Muscle layer of colon (tissue), 2 donors: ENCODE data around the gene TEDDM1.
A peak's percentile ranks its signal among the peaks of the same experiment; 100 is the strongest.

Experiments
- H3K27ac ChIP-seq: one replicate; pipeline ENCODE4 v1.7.0; 2013; ENCODE audit warnings: low read depth, mild to moderate bottlenecking, low read length, moderate library complexity
- H3K27me3 ChIP-seq, 2 donors: one replicate each; pipeline ENCODE4 v1.7.0; 2013; ENCODE audit warnings: low read length in 2 of 2, mild to moderate bottlenecking in 2 of 2; ENCODE audit not compliant: insufficient read depth in 2 of 2, control insufficient read depth in 1 of 2
- H3K36me3 ChIP-seq: one replicate; pipeline ENCODE4 v1.7.0; 2013; ENCODE audit warnings: mild to moderate bottlenecking, low read length; ENCODE audit not compliant: insufficient read depth
- H3K4me1 ChIP-seq: one replicate; pipeline ENCODE4 v1.7.0; 2013; ENCODE audit warnings: mild to moderate bottlenecking, low read length; ENCODE audit not compliant: insufficient read depth
- H3K4me3 ChIP-seq, 2 donors: one replicate each; pipeline ENCODE4 v1.7.0; 2013; ENCODE audit warnings: low read length in 2 of 2, low read depth in 1 of 2, mild to moderate bottlenecking in 1 of 2, moderate library complexity in 1 of 2
- H3K9ac ChIP-seq: one replicate; pipeline ENCODE4 v1.7.0; 2013; ENCODE audit warnings: low read length
- H3K9me3 ChIP-seq: one replicate; pipeline ENCODE4 v1.7.0; 2013; ENCODE audit warnings: mild to moderate bottlenecking, low read length
- donor health status: abdominal sarcoma.
- donor health status: Adenocarcinoma of cecum.

TEDDM1 gene

DNA sequence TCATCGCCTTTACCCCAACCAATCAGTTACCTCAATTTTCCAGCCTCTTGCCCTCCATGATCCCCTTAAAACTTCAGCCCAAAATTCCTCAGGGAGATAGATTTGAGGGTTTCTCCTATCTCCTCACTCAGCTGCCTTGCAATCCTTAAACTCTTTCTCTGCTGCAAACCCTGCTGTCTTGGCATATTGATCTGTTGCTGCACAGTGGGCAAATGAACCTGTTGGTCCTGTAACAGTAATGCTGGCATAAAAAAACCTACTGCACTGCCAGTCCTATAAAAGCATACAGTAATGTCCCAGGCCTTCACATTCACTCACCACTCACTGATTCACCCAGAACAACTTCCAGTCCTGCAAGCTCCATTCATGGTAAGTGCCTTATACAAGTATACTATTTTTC lies 5.1 kb upstream of the TEDDM1 start:
- Histone ChIP-seq H3K4me1 (peaks cover 3% of the 10 kb centered on the region), H3K4me3 (no peak overlapping the region), H3K36me3 (no peaks in the 10 kb centered on the region), H3K27ac (no peak overlapping the region), H3K9ac (no peak overlapping the region), H3K27me3 (no peaks in the 10 kb centered on the region), H3K9me3 (no peaks in the 10 kb centered on the region)

- Histone ChIP-seq H3K9me3 (no peaks in the 10 kb centered on the region), H3K4me3 (no peak overlapping the region), H3K36me3 (no peaks in the 10 kb centered on the region), H3K9ac (no peak overlapping the region), H3K27me3 (no peaks in the 10 kb centered on the region), H3K27ac (no peak overlapping the region), H3K4me1 (no peaks in the 10 kb centered on the region)
Observed at GRCh38 chr1:182404781-182405180, 4.3 kb upstream of the TEDDM1 start.

- Histone ChIP-seq H3K27me3 (no peaks in the 10 kb centered on the region), H3K4me3 (no peak overlapping the region), H3K36me3 (no peaks in the 10 kb centered on the region), H3K9me3 (no peaks in the 10 kb centered on the region), H3K9ac (no peak overlapping the region), H3K27ac (no peak overlapping the region), H3K4me1 (peaks cover 14% of the 10 kb centered on the region)
Observed at GRCh38 chr1:182397653-182398393, 2.6 kb downstream of the TEDDM1 start.

DNA sequence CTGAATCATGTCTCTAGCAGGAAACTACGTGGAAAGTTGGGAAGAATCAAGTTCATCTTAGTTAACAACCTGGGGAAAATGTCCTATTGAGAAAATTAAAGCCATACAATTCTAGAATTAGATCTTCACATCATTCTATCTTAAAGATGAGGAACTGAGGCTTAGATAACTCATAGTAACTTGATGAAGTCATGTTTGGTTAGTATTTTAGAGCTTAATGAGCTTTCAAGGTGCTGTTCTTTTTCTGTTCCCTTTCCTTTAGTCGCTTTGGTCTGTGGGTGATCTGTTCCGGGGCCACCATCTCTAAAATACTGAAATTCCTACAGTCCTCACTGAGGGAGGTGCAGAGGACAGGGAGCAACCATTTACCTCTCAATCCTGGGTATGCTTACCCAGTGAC lies 4.6 kb downstream of the TEDDM1 start:
- H3K36me3 ChIP-seq: no peaks in the 10 kb centered on the region
- H3K27me3 ChIP-seq: no peaks in the 10 kb centered on the region
- no peak overlapping the region for H3K4me3 ChIP-seq
- H3K9ac ChIP-seq: no peak overlapping the region
- no peaks in the 10 kb centered on the region for H3K9me3 ChIP-seq
- H3K4me1 ChIP-seq: peaks cover 20% of the 10 kb centered on the region
- no peak overlapping the region for H3K27ac ChIP-seq

- H3K27me3 ChIP-seq: no peaks in the 10 kb centered on the region
- H3K36me3 ChIP-seq: peaks cover 4% of the 10 kb centered on the region
- H3K9me3 ChIP-seq: no peaks in the 10 kb centered on the region
- H3K27ac ChIP-seq: no peak overlapping the region
- H3K9ac ChIP-seq: no peak overlapping the region
- H3K4me1 ChIP-seq: peaks cover 21% of the 10 kb centered on the region
- no peak overlapping the region for H3K4me3 ChIP-seq
Observed at GRCh38 chr1:182394055-182394775, 6.3 kb downstream of the TEDDM1 start.

GRCh38 chr1:182392050-182393028 lies 8.1 kb downstream of the TEDDM1 start:
- Histone ChIP-seq H3K36me3 (peaks cover 17% of the 10 kb centered on the region), H3K4me1 (peaks cover 31% of the 10 kb centered on the region), H3K9me3 (no peaks in the 10 kb centered on the region), H3K27ac (peak overlapping the region; percentile 99), H3K9ac (peak overlapping the region; percentile 71), H3K27me3 (no peaks in the 10 kb centered on the region), H3K4me3 (peak overlapping the region; percentile 86 to 94)

DNA sequence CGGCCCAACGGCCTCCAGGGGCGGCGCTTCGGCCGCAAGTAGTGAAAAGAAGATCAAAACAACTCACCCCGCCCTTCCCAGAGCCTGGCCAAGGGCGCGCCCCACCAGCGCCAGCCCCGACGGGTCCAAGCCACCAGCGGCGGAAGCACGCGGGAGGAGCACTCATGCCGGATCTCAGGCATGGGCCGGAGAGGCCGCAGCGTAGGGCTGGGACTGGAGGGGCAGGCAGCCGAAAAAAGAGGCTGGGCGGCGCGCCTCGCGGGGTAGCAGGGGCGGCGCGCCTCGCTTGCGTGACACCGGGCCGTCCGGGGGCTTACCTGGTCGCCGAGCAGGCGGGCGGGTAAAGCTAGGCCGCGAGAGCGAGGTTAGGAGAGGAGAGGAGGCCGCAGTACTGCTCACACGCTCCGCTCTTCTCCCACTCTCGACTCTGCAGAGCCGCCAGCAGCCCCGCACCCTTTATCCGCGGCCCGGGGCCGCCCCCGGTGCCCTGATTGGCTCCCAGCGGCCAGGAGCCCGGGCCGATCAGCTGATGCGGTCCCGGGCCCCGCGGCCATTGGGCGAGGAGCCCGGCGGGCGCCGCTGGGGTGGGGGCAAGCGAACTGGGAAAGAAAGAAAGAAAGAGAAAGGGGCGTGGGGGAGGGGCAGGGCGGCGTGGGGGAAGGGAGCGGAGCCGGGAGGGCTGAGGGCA lies 9.0 kb downstream of the TEDDM1 start, which contains the start of gene GLUL:
GLUL (minus strand) TSS at position 429 of the 688 bp plus-strand sequence. CDS start 3,053 bp downstream, outside the sequence.
- peaks cover 25% of the 10 kb centered on the region for H3K36me3 ChIP-seq
- peak within 1 kb of the TSS; percentile 86 to 94 for H3K4me3 ChIP-seq
- H3K27ac ChIP-seq: peak within 1 kb of the TSS; percentile 99
- H3K9me3 ChIP-seq: no peaks in the 10 kb centered on the region
- H3K27me3 ChIP-seq: no peaks in the 10 kb centered on the region
- H3K4me1 ChIP-seq: peaks cover 23% of the 10 kb centered on the region
- peak within 1 kb of the TSS; percentile 93 for H3K9ac ChIP-seq

DNA sequence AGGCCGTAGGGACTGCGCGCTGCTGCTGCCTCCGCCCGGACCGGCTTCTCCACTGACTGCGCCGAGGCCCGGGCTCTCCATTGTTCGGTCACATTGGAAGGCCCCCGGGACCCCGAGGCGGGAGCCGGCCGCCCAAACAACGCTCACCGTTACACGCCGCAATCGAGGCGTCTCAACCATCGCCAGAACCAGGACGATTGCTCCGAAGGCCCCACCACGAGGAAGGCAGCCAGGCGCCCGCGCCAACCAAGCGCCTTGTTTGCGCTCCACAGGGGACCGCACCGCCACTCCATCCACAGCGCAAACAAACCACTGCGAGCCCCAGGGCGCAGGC lies 9.5 kb downstream of the TEDDM1 start:
- H3K36me3 ChIP-seq: peaks cover 30% of the 10 kb centered on the region
- peaks cover 19% of the 10 kb centered on the region for H3K4me1 ChIP-seq
- peak overlapping the region; percentile 86 to 94 for H3K4me3 ChIP-seq
- H3K27me3 ChIP-seq: no peaks in the 10 kb centered on the region
- no peaks in the 10 kb centered on the region for H3K9me3 ChIP-seq
- peak overlapping the region; percentile 99 for H3K27ac ChIP-seq
- H3K9ac ChIP-seq: peak overlapping the region; percentile 93

DNA sequence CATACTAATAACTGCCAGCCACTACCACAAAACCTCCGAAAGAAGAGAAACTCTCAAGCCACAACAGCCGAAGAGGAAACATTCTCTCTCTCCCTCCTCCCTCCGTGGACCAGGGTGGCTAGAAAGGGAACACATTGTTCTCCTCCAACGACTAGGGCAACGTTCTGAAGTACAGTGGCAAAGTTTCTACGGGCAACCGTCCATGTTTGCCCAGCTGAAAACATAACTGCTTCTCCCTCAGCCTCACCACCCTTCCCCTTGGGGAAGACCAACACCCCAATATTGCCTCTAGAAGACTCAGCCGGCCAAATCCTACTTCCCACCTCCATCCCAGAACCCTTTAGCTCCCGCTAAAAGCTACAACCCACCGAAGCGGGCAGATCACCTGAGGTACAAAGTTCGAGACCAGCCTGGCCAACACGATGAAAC lies 10.8 kb downstream of the TEDDM1 start:
- H3K27ac ChIP-seq: peak overlapping the region; percentile 99
- no peaks in the 10 kb centered on the region for H3K9me3 ChIP-seq
- H3K9ac ChIP-seq: peak overlapping the region; percentile 93
- H3K27me3 ChIP-seq: no peaks in the 10 kb centered on the region
- H3K4me3 ChIP-seq: peak overlapping the region; percentile 86 to 94
- H3K4me1 ChIP-seq: peaks cover 19% of the 10 kb centered on the region
- H3K36me3 ChIP-seq: peaks cover 41% of the 10 kb centered on the region

DNA sequence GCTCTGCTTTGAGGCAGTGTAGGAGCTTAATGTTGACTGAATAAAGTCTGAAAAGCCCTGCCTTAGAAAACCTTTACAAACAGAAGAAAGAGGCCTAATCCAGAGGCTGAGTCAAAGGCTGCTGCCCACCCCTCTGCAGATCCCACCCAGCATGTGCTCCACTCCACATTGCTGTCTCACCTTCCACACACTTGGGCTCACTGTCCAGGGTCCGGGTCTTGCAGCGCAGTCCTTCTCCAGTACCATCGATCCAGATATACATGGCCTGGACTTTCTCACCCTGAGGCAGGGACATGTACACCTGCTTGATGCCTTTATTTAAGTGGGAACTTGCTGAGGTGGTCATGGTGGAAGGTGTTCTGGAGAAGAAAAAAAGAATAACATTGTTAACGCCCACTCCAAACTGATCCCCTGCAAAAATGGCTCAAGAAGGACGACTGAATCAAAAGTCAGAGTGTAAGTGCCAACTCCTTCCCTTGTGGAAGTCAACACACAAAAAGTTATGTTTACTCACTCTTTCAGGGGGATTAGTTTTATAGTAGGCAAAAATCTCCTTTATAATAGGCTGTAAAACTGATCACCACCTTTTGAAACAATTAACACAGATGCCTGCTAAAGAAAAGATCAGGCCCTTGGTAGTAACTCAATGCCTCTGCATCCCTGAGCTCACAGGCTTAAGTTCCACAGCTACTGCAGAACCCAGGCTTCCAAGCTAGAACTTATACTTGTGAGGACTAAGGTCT lies 11.9 kb downstream of the TEDDM1 start:
- Histone ChIP-seq H3K4me1 (peaks cover 19% of the 10 kb centered on the region), H3K27me3 (no peaks in the 10 kb centered on the region), H3K9ac (peak overlapping the region; percentile 93), H3K27ac (peak overlapping the region; percentile 99), H3K4me3 (peak overlapping the region in 1 of 2 donors; percentile 86), H3K36me3 (peaks cover 52% of the 10 kb centered on the region), H3K9me3 (no peaks in the 10 kb centered on the region)
